ENCODE results near the gene DMXL2.

The DMXL2 gene

GRCh38 chr15:51621936-51622603 is 501 bp downstream of the DMXL2 start:
- no peak for DNase-seq (ENCODE audit: extremely low read depth, low read depth)
- peak overlapping the region; percentile 79 for H3K4me3 ChIP-seq (replicated peaks; ENCODE audit: low read depth, low read length)
- no peak for TF ChIP-seq CTCF (IDR thresholded peaks at IDR 0.05; ENCODE audit: low read depth, low read length, missing control alignments)

- peak overlapping the region; percentile 79 for H3K4me3 ChIP-seq (replicated peaks; ENCODE audit: low read depth, low read length)
- TF ChIP-seq CTCF (IDR thresholded peaks at IDR 0.05; ENCODE audit: low read depth, low read length, missing control alignments), result no peak
- no peak for DNase-seq (ENCODE audit: extremely low read depth, low read depth)
Observed at GRCh38 chr15:51621155-51621765, 1.3 kb downstream of the DMXL2 start.

GRCh38 chr15:51620641-51621040 is 1.9 kb downstream of the DMXL2 start:
- TF ChIP-seq CTCF (IDR thresholded peaks at IDR 0.05; ENCODE audit: low read depth, low read length, missing control alignments), result no peak

GRCh38 chr15:51620122-51620521 is 2.4 kb downstream of the DMXL2 start:
- TF ChIP-seq CTCF (IDR thresholded peaks at IDR 0.05; ENCODE audit: low read depth, low read length, missing control alignments), result no peak
- no peak for DNase-seq (ENCODE audit: extremely low read depth, low read depth)
- no peak overlapping the region for H3K4me3 ChIP-seq (replicated peaks; ENCODE audit: low read depth, low read length)

More at GRCh38 chr15:51620641-51621040, 1.9 kb downstream of the DMXL2 start:
- H3K4me3 ChIP-seq (replicated peaks; ENCODE audit: low read depth, low read length), result no peak overlapping the region
- no peak for DNase-seq (ENCODE audit: extremely low read depth, low read depth)

GRCh38 chr15:51619331-51620035 is 3.1 kb downstream of the DMXL2 start:
- H3K4me3 ChIP-seq (replicated peaks; ENCODE audit: low read depth, low read length), result no peak overlapping the region
- no peak for DNase-seq (ENCODE audit: extremely low read depth, low read depth)
- no peak for TF ChIP-seq CTCF (IDR thresholded peaks at IDR 0.05; ENCODE audit: low read depth, low read length, missing control alignments)

- H3K4me3 ChIP-seq (replicated peaks; ENCODE audit: low read depth, low read length), result no peak overlapping the region
- TF ChIP-seq CTCF (IDR thresholded peaks at IDR 0.05; ENCODE audit: low read depth, low read length, missing control alignments), result no peak
Observed at GRCh38 chr15:51617886-51618285, 4.7 kb downstream of the DMXL2 start.

More at GRCh38 chr15:51617886-51618285, 4.7 kb downstream of the DMXL2 start:
- no peak for DNase-seq (ENCODE audit: extremely low read depth, low read depth)
